Nucleus accumbens (tissue), 56 donors: Measurements from ENCODE around the gene JMJD7.
A peak's percentile ranks its signal among the peaks of the same experiment; 100 is the strongest.

ENCODE experiments used
- DNase-seq, 56 donors: peaks; one replicate each; lab custom pipeline; 2025; lab: John Stamatoyannopoulos, UW

The JMJD7 gene

GRCh38 chr15:41879321-41879845 is 51.5 kb downstream of the JMJD7 start:
- no peak for DNase-seq

GRCh38 chr15:41880156-41880877 is 52.4 kb downstream of the JMJD7 start:
- no peak for DNase-seq

- DNase-seq = no peak
Measured at GRCh38 chr15:41881086-41881485, 53.2 kb downstream of the JMJD7 start.

- DNase-seq = no peak
Measured at GRCh38 chr15:41881550-41881919, 53.6 kb downstream of the JMJD7 start.

- peak in 1 of 56 donors; percentile 39 for DNase-seq
Measured at GRCh38 chr15:41881920-41882688, 54.2 kb downstream of the JMJD7 start.

- DNase-seq = no peak
Measured at GRCh38 chr15:41882689-41883483, 55.0 kb downstream of the JMJD7 start.

GRCh38 chr15:41883484-41883825 is 55.6 kb downstream of the JMJD7 start:
- DNase-seq = no peak

GRCh38 chr15:41884458-41884857 is 56.6 kb downstream of the JMJD7 start:
- no peak for DNase-seq

GRCh38 chr15:41885321-41885720 is 57.4 kb downstream of the JMJD7 start:
- no peak for DNase-seq

- no peak for DNase-seq
Measured at GRCh38 chr15:41885841-41886240, 57.9 kb downstream of the JMJD7 start.

- DNase-seq = no peak
Measured at GRCh38 chr15:41886741-41887140, 58.8 kb downstream of the JMJD7 start.

GRCh38 chr15:41887161-41887560 is 59.3 kb downstream of the JMJD7 start:
- no peak for DNase-seq
